PC-3 (cell line): Measurements from ENCODE around the gene DENND6B. TPM values are rescaled to one million over a fixed set of nuclear protein-coding genes. Genes with fewer than 3 reads are reported as not detected.

Experiments used
- ATAC-seq: fragments of 200-7000 bp; cut with Tn5 transposase; 2 replicates; pipeline ENCODE4 v1.9.1; 2020; ENCODE audit warnings: mild to moderate bottlenecking, moderate library complexity
- BruUV-seq: library from RNA; stranded (reverse); fragments of 400-500 nt; replicated peaks from 2 replicates; lab custom pipeline; 2021; lab: Mats Ljungman, UMichigan
- CTCF ChIA-PET: fragments of 300-600 bp; sonication (Branson Sonifier 250); formaldehyde crosslinking; loops from one replicate; lab custom pipeline; 2022; ENCODE audit warnings: antibody characterized with exemption; lab: Charles Lee
- POLR2A ChIA-PET: fragments of 300-600 bp; sonication (Branson Sonifier 250); formaldehyde crosslinking; loops from one replicate; lab custom pipeline; 2022; ENCODE audit warnings: antibody characterized with exemption; ENCODE audit not compliant: unreplicated experiment; lab: Charles Lee
- DNase-seq: peaks from one replicate; pipeline ENCODE4 v3.0.0-alpha.2; 2015
- H2AFZ ChIP-seq: fragments of 300-600 bp; sonication (generic); 2 replicates; pipeline ENCODE4 v1.6.0; 2016; ENCODE audit warnings: antibody characterized with exemption, low read length
- H3F3A ChIP-seq: fragments of 300-600 bp; sonication (generic); one replicate; pipeline ENCODE4 v1.6.0; 2017; ENCODE audit warnings: antibody characterized with exemption, low read length, control low read depth, mild to moderate bottlenecking; ENCODE audit not compliant: unreplicated experiment
- H3K27ac ChIP-seq: fragments of 300-600 bp; sonication (generic); 2 replicates; pipeline ENCODE4 v1.5.1; 2016; ENCODE audit warnings: mild to moderate bottlenecking, low read length
- H3K27me3 ChIP-seq: fragments of 300-600 bp; sonication (generic); 2 replicates; pipeline ENCODE4 v1.6.1; 2016; ENCODE audit warnings: low read length, mixed read lengths
- H3K36me3 ChIP-seq: fragments of 300-600 bp; sonication (generic); 2 replicates; pipeline ENCODE4 v1.6.1; 2016; ENCODE audit warnings: low read depth, mixed run types, low read length, mixed read lengths
- H3K4me1 ChIP-seq: fragments of 300-600 bp; sonication (generic); 2 replicates; pipeline ENCODE4 v1.5.1; 2016; ENCODE audit warnings: low read length; ENCODE audit not compliant: insufficient read depth
- H3K4me2 ChIP-seq: fragments of 300-600 bp; sonication (generic); 2 replicates; pipeline ENCODE4 v1.6.0; 2016; ENCODE audit warnings: low read length
- H3K4me3 ChIP-seq: fragments of 300-600 bp; sonication (generic); 2 replicates; pipeline ENCODE4 v1.5.1; 2016; ENCODE audit warnings: mild to moderate bottlenecking, low read length, mixed read lengths
- H3K79me2 ChIP-seq: fragments of 300-600 bp; sonication (generic); 2 replicates; pipeline ENCODE4 v1.6.1; 2017; ENCODE audit warnings: low read length, mixed read lengths
- H3K9ac ChIP-seq: fragments of 300-600 bp; sonication (generic); 2 replicates; pipeline ENCODE4 v1.6.0; 2016; ENCODE audit warnings: mild to moderate bottlenecking, low read length
- H3K9me2 ChIP-seq: fragments of 300-600 bp; sonication (generic); replicated peaks from 2 replicates; pipeline ENCODE4 v1.6.1; 2016; ENCODE audit warnings: mixed run types, low read length, mixed read lengths
- H3K9me3 ChIP-seq: fragments of 300-600 bp; sonication (generic); 2 replicates; pipeline ENCODE4 v1.6.1; 2016; ENCODE audit warnings: low read length, mixed read lengths
- H4K20me1 ChIP-seq: fragments of 300-600 bp; sonication (generic); 2 replicates; pipeline ENCODE4 v1.6.1; 2016; ENCODE audit warnings: low read length, mixed read lengths
- EZH2 ChIP-seq: fragments of 300-600 bp; sonication (generic); IDR thresholded peaks from one replicate; pipeline ENCODE4 v1.6.1; 2017; ENCODE audit warnings: antibody characterized with exemption, mild to moderate bottlenecking, low read length; ENCODE audit not compliant: unreplicated experiment
- EZH2phosphoT487 ChIP-seq: fragments of 300-600 bp; sonication (generic); IDR thresholded peaks from 2 replicates; pipeline ENCODE4 v1.6.1; 2018; ENCODE audit warnings: mild to moderate bottlenecking, antibody characterized with exemption, low read length, borderline replicate concordance
- intact Hi-C: fragments of 100-400 bp; cut with micrococcal nuclease; formaldehyde crosslinking; loops from 2 replicates; pipeline ENCODE4 v1.9.0; 2023
- total RNA-seq: library from RNA; depleted of rRNA; stranded (reverse); fragments of >200 nt; gene quantifications from 2 replicates; pipeline ENCODE4 v1.2.3, GENCODE V29; 2014
- TF ChIP-seq, protein P1 (sequence below): fragments of 300-600 bp; sonication (generic); conservative IDR thresholded peaks from 2 replicates; pipeline ENCODE4 v1.5.1; 2017; ENCODE audit warnings: antibody characterized with exemption, low read depth, mild to moderate bottlenecking, low read length

DENND6B gene
- total RNA-seq, 1 experiment from 2014 or later, result 1.1 TPM

DNA sequence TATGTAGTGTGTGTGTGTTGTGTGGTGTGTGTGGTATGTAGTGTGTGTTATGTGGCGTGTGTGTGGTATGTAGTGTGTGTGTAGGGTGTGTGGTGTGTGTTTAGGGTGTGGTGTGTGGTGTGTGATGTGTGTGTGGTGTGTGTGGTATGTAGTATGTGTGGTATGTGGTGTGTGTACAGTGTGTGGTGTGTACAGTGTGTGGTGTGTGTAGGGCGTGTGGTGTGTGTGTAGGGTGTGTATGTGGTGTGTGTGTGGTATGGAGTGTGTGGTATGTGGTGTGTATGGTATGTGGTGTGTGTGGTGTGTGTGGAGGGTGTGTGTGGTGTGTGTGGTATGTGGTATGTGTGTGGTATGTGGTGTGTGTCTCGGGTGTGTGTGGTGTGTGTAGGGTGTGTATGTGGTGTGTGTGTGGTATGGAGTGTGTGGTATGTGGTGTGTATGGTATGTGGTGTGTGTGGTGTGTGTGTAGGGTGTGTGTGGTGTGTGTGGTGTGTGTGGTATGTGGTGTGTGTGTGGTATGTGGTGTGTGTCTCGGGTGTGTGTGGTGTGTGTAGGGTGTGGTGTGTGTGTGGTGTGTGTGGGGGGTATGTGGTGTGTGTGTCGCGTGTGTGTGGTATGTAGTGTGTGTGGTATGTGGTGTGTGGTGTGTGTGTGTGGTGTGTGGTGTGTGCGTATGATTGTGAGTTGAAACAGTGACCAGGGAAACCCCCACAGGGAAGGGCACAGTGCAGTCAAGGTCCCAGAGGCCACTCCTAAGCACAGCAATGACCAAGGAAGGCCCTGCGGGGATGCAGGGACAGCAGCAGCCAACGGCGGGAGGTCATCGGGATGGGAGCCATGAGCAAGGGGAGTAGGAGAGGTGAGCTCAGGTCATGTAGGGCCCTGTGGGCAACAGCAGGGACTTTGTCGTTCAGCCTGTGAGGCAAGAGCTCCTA, 13.4 kb upstream of the DENND6B start:
- H3K9me2 ChIP-seq, result no peaks in the 10 kb centered on the region
- ATAC-seq, result no peak
- CTCF ChIA-PET, result no interaction called here
- H2AFZ ChIP-seq, result no peak overlapping the region
- H3K9me3 ChIP-seq, result no peaks in the 10 kb centered on the region
- H3F3A ChIP-seq, result no peaks in the 10 kb centered on the region
- no peaks in the 10 kb centered on the region for H4K20me1 ChIP-seq
- H3K4me1 ChIP-seq, result no peaks in the 10 kb centered on the region
- no peak overlapping the region for H3K4me2 ChIP-seq
- H3K9ac ChIP-seq, result no peak overlapping the region
- DNase-seq, result no peak
- BruUV-seq, result no TSS peak
- intact Hi-C loops, result loop anchor here (5.0 kb wide), 2 partner anchors 68 to 88 kb away; partner anchors contain the start of genes HDAC10 and MAPK11
- H3K4me3 ChIP-seq, result no peak overlapping the region
- POLR2A ChIA-PET, result no interaction called here
- no peaks in the 10 kb centered on the region; the same call in 1 of the 2 replicates for H3K36me3 ChIP-seq
- no peaks in the 10 kb centered on the region for H3K27me3 ChIP-seq
- no peak for TF ChIP-seq EZH2
- TF ChIP-seq, protein P1, sequence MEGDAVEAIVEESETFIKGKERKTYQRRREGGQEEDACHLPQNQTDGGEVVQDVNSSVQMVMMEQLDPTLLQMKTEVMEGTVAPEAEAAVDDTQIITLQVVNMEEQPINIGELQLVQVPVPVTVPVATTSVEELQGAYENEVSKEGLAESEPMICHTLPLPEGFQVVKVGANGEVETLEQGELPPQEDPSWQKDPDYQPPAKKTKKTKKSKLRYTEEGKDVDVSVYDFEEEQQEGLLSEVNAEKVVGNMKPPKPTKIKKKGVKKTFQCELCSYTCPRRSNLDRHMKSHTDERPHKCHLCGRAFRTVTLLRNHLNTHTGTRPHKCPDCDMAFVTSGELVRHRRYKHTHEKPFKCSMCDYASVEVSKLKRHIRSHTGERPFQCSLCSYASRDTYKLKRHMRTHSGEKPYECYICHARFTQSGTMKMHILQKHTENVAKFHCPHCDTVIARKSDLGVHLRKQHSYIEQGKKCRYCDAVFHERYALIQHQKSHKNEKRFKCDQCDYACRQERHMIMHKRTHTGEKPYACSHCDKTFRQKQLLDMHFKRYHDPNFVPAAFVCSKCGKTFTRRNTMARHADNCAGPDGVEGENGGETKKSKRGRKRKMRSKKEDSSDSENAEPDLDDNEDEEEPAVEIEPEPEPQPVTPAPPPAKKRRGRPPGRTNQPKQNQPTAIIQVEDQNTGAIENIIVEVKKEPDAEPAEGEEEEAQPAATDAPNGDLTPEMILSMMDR, result no peak
- no peak overlapping the region for H3K27ac ChIP-seq
- H3K79me2 ChIP-seq, result no peaks in the 10 kb centered on the region

DNA sequence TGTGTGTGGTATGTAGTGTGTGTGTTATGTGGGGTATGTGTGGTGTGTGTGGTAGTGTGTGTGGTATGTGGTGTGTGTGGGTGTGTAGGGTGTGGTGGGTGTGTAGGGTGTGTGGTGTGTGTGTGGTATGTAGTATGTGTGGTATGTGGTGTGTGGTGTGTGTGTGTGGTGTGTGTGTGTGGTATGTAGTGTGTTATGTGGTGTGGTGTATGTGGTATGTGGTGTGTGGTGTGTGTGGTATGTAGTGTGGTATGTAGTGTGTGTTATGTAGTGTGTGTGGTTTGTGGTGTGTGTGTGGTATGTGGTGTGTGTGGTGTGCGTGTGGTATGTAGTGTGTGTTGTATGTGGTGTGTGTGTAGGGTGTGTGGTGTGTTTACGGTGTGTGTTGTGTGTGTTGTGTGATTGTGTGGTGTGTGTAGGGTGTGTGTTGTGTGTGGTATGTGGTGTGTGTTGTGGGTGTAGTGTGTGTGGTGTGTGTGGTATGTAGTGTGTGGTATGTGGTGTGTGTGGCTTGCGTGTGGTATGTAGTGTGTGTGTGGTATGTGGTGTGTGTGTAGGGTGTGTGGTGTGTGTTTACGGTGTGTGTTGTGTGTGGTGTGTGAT, 12.1 kb upstream of the DENND6B start:
- intact Hi-C loops, result no loop called here
- no peaks in the 10 kb centered on the region for H3K4me1 ChIP-seq
- H3K4me2 ChIP-seq, result no peak overlapping the region
- no peaks in the 10 kb centered on the region for H3K79me2 ChIP-seq
- no peaks in the 10 kb centered on the region for H4K20me1 ChIP-seq
- no TSS peak for BruUV-seq
- H3F3A ChIP-seq, result no peaks in the 10 kb centered on the region
- H3K27ac ChIP-seq, result no peak overlapping the region
- TF ChIP-seq EZH2 (no peak), EZH2phosphoT487 (no peak)
- TF ChIP-seq, protein P1, result no peak
- H2AFZ ChIP-seq, result no peak overlapping the region
- H3K27me3 ChIP-seq, result no peaks in the 10 kb centered on the region
- ChIA-PET CTCF (no interaction called here), POLR2A (no interaction called here)
- H3K9me3 ChIP-seq, result no peaks in the 10 kb centered on the region
- no peak for ATAC-seq
- H3K9ac ChIP-seq, result no peak overlapping the region
- H3K4me3 ChIP-seq, result no peak overlapping the region
- no peaks in the 10 kb centered on the region; the same call in 1 of the 2 replicates for H3K36me3 ChIP-seq
- H3K9me2 ChIP-seq, result no peaks in the 10 kb centered on the region
- no peak for DNase-seq
